ENCODE measurements around the gene RGS6. TPM values are rescaled to one million over a fixed set of nuclear protein-coding genes. Genes with fewer than 3 reads are reported as not detected.
"Not testable (repeated sequence)": the region's sequence is repeated elsewhere in the genome, so short reads cannot be mapped to it uniquely, and the experiment has no call there.

The RGS6 gene
- total RNA-seq, 1 donor from 2014 or later = 2.4 TPM

GRCh38 chr14:71923513-71923912 is 8.7 kb upstream of the RGS6 start:
- Mint-ChIP-seq H3K36me3 (ENCODE audit: low read depth) (no peaks in the 10 kb centered on the region), H3K4me3 (no peak overlapping the region), H3K4me1 (ENCODE audit: low read depth) (no peaks in the 10 kb centered on the region), H3K27ac (no peak overlapping the region), H3K27me3 (ENCODE audit: insufficient read depth) (peaks cover 16% of the 10 kb centered on the region), H3K9me3 (peaks cover 5% of the 10 kb centered on the region)
- intact Hi-C loops (cut with micrococcal nuclease) = no loop called here
- DNase-seq (ENCODE audit: low spot score) = no peak

DNA sequence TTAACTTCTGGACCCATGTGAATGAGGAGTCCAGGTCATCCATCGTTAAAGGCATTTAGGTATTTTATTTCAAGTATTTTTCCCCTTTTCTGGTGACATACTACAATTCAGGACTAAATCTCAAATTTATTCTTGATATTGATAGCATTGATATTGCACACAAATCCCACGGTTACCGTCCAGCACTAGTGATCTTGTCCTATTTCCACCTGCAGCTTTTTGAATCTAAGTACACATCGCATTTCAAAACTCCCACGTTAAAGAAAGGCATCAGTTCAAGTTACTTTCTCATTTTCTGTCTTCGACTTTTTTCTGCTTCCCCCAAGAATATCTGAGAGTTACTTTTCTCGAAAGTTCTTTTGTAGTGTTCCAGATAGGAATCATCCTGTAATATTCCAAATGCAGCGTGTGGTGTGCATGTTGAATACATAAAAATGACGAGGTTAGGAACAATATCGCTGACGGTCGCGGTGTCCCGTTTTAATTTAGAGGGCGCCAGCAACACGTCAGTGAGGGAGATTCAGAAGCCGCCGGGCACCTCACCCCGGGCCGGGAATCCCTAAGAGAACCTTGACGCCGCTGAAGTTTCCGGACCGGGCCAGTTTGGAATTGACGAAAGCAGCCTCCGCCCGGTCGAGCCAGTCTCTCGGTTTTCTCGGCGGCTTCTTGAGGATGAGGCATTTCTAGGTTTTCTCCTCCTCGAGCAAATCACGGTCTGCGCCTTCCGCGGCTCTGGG is 569 bp upstream of the RGS6 start:
- Mint-ChIP-seq H3K36me3 (ENCODE audit: low read depth) (no peaks in the 10 kb centered on the region), H3K27me3 (ENCODE audit: insufficient read depth) (peaks cover 54% of the 10 kb centered on the region), H3K27ac (no peak overlapping the region), H3K9me3 (no peaks in the 10 kb centered on the region), H3K4me3 (peak overlapping the region; percentile 3), H3K4me1 (ENCODE audit: low read depth) (peaks cover 18% of the 10 kb centered on the region)
- intact Hi-C loops (cut with micrococcal nuclease) = loop anchor here (2.0 to 5.0 kb wide), 3 partner anchors 91 to 491 kb away; no protein-coding TSS in a partner anchor
- DNase-seq (ENCODE audit: low spot score) = no peak

- Mint-ChIP-seq H3K36me3 (ENCODE audit: low read depth) (no peaks in the 10 kb centered on the region), H3K27me3 (ENCODE audit: insufficient read depth) (peaks cover 54% of the 10 kb centered on the region), H3K4me1 (ENCODE audit: low read depth) (peaks cover 18% of the 10 kb centered on the region), H3K27ac (peak overlapping the region; percentile 68), H3K4me3 (peak overlapping the region; percentile 69), H3K9me3 (no peaks in the 10 kb centered on the region)
- no peak for DNase-seq (ENCODE audit: low spot score)
- intact Hi-C loops (cut with micrococcal nuclease) = loop anchor here (1.0 to 5.0 kb wide), 4 partner anchors 34 to 489 kb away; no protein-coding TSS in a partner anchor
Observed at GRCh38 chr14:71933001-71933587, 865 bp downstream of the RGS6 start.

DNA sequence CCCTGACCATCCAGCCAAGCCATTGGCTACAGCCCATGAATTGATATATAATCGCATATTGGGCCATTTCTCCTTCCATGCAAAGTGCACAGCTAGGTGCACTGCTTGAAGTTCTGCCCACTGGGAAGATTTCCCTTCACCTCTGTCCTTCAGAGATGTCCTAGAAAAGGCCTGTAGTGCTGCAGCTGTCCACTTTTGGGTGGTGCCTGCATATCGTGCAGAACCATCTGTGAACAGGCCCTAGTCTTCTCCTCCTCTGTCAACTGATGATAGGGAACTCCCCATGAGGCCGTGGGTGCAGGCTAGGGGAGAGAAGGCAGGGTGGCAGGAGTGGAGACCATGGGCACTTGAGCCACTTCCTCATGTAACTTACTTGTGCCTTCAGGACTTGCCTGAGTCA is 6.0 kb downstream of the RGS6 start:
- intact Hi-C loops (cut with micrococcal nuclease); H3K4me3 Mint-ChIP-seq: not testable (repeated sequence)

GRCh38 chr14:71939344-71939743 is 7.1 kb downstream of the RGS6 start:
- H3K36me3 Mint-ChIP-seq (ENCODE audit: low read depth); H3K4me1 Mint-ChIP-seq (ENCODE audit: low read depth); H3K4me3 Mint-ChIP-seq; H3K27ac Mint-ChIP-seq; H3K27me3 Mint-ChIP-seq (ENCODE audit: insufficient read depth); H3K9me3 Mint-ChIP-seq; DNase-seq (ENCODE audit: low spot score); intact Hi-C loops (cut with micrococcal nuclease): not testable (repeated sequence)

More for the DNA sequence above, 6.0 kb downstream of the RGS6 start:
- H3K27me3 Mint-ChIP-seq (ENCODE audit: insufficient read depth) = peaks cover 18% of the 10 kb centered on the region
- not testable (repeated sequence) for H3K9me3 Mint-ChIP-seq; H3K36me3 Mint-ChIP-seq (ENCODE audit: low read depth); DNase-seq (ENCODE audit: low spot score); H3K27ac Mint-ChIP-seq; H3K4me1 Mint-ChIP-seq (ENCODE audit: low read depth)

DNA sequence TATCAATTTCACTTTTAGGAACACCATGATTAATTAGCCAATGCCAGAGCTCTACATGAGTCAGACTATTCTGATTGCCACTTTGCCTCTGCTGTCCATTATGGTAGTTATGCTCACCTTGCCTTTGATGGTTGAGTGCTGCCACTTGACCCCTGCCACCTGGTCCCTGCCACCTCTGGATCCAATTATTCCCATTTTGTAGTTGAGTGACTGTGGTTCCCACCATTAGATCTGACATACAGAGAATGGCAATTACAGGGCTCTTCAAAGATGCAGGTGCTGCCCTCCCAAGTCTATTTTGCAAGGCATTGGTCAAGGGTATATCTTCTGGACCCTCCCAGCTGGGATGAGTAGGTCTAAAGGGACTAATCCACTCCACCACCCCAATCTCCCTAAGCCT is 8.3 kb downstream of the RGS6 start:
- H3K36me3 Mint-ChIP-seq (ENCODE audit: low read depth); H3K27ac Mint-ChIP-seq; DNase-seq (ENCODE audit: low spot score); intact Hi-C loops (cut with micrococcal nuclease); H3K4me3 Mint-ChIP-seq; H3K4me1 Mint-ChIP-seq (ENCODE audit: low read depth); H3K27me3 Mint-ChIP-seq (ENCODE audit: insufficient read depth); H3K9me3 Mint-ChIP-seq: not testable (repeated sequence)

DNA sequence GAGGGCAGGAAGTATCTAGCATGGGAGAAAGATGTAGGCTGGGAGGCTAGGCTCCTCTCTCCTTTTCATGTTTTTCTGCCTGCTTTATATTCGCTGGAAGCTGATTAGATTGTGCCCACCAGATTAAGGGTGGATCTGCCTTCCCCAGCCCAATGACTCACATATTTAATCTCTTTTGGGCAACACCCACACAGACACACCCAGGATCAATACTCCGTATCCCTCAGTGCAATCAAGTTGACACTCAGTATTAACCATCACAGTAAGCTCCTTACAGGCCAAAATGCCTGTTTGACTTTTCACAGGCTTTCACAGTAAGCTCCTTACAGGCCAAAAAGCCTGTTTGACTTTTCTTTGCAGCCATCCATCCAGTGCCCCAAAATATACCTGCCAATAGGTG is 9.4 kb downstream of the RGS6 start:
- intact Hi-C loops (cut with micrococcal nuclease); H3K9me3 Mint-ChIP-seq; H3K4me1 Mint-ChIP-seq (ENCODE audit: low read depth); H3K27ac Mint-ChIP-seq; DNase-seq (ENCODE audit: low spot score); H3K27me3 Mint-ChIP-seq (ENCODE audit: insufficient read depth); H3K4me3 Mint-ChIP-seq; H3K36me3 Mint-ChIP-seq (ENCODE audit: low read depth): not testable (repeated sequence)

- no peaks in the 10 kb centered on the region for H3K36me3 Mint-ChIP-seq (ENCODE audit: low read depth)
- no peak overlapping the region for H3K4me3 Mint-ChIP-seq
- no peaks in the 10 kb centered on the region for H3K4me1 Mint-ChIP-seq (ENCODE audit: low read depth)
- peaks cover 4% of the 10 kb centered on the region for H3K9me3 Mint-ChIP-seq
- peaks cover 5% of the 10 kb centered on the region for H3K27me3 Mint-ChIP-seq (ENCODE audit: insufficient read depth)
- no peak for DNase-seq (ENCODE audit: low spot score)
- intact Hi-C loops (cut with micrococcal nuclease) = no loop called here
- no peak overlapping the region for H3K27ac Mint-ChIP-seq
Observed at GRCh38 chr14:71942904-71943694, 10.9 kb downstream of the RGS6 start.

DNA sequence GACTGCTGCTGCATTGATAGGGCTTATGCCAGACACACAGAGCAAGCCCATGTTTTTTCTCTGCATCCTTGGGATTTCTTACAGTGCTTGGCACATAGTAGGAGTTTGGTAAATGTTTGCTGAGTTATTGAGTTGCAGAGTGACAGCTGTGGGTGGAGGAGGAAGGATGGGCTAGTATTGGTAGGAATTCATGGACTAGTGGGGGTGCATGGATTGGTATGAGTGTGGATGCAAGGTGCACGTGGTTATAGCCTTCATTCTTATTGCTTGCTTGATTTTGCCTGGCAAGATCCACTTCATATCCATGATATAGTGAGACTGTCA is 11.4 kb downstream of the RGS6 start:
- H3K9me3 Mint-ChIP-seq = peaks cover 4% of the 10 kb centered on the region
- no peak for DNase-seq (ENCODE audit: low spot score)
- H3K4me1 Mint-ChIP-seq (ENCODE audit: low read depth) = no peaks in the 10 kb centered on the region
- no peak overlapping the region for H3K4me3 Mint-ChIP-seq
- intact Hi-C loops (cut with micrococcal nuclease) = no loop called here
- H3K36me3 Mint-ChIP-seq (ENCODE audit: low read depth) = no peaks in the 10 kb centered on the region
- H3K27me3 Mint-ChIP-seq (ENCODE audit: insufficient read depth) = peaks cover 5% of the 10 kb centered on the region
- H3K27ac Mint-ChIP-seq = no peak overlapping the region

DNA sequence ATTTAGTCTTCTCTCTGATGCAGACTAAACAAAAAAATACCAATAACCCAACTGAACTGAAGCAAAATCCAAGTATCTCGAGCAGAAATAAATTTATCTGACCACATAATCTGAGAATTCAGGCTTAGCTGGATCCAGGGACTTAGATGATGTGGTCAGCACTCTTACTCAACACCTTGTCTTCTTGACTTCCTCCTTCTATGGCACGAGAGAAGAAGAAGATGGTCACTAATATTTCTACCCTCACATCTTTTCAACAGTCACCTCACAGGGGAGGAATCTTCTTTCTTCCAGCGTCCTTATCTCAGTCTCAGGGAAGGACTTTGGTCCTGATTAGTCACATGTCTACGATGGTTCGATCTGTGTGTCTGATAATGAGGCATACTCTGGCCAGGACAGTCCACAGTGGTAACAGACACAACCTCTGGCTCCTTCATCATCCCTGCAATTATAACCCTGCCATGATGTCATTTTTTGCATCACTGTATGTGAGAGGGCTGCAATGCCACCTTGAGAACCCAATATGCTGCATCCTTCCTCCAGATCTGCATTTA is 15.8 kb downstream of the RGS6 start:
- H3K27me3 Mint-ChIP-seq (ENCODE audit: insufficient read depth) = peaks cover 7% of the 10 kb centered on the region
- intact Hi-C loops (cut with micrococcal nuclease) = no loop called here
- H3K4me3 Mint-ChIP-seq = no peak overlapping the region
- H3K9me3 Mint-ChIP-seq = no peaks in the 10 kb centered on the region
- no peak overlapping the region for H3K27ac Mint-ChIP-seq
- no peak for DNase-seq (ENCODE audit: low spot score)
- H3K4me1 Mint-ChIP-seq (ENCODE audit: low read depth) = no peaks in the 10 kb centered on the region
- no peaks in the 10 kb centered on the region for H3K36me3 Mint-ChIP-seq (ENCODE audit: low read depth)

GRCh38 chr14:71952381-71953363 is 20.4 kb downstream of the RGS6 start:
- no peaks in the 10 kb centered on the region for H3K9me3 Mint-ChIP-seq
- H3K27me3 Mint-ChIP-seq (ENCODE audit: insufficient read depth) = peaks cover 9% of the 10 kb centered on the region
- no peaks in the 10 kb centered on the region for H3K36me3 Mint-ChIP-seq (ENCODE audit: low read depth)
- peaks cover 5% of the 10 kb centered on the region for H3K4me1 Mint-ChIP-seq (ENCODE audit: low read depth)
- intact Hi-C loops (cut with micrococcal nuclease) = no loop called here
- H3K27ac Mint-ChIP-seq = no peak overlapping the region
- DNase-seq (ENCODE audit: low spot score) = no peak
- no peak overlapping the region for H3K4me3 Mint-ChIP-seq

DNA sequence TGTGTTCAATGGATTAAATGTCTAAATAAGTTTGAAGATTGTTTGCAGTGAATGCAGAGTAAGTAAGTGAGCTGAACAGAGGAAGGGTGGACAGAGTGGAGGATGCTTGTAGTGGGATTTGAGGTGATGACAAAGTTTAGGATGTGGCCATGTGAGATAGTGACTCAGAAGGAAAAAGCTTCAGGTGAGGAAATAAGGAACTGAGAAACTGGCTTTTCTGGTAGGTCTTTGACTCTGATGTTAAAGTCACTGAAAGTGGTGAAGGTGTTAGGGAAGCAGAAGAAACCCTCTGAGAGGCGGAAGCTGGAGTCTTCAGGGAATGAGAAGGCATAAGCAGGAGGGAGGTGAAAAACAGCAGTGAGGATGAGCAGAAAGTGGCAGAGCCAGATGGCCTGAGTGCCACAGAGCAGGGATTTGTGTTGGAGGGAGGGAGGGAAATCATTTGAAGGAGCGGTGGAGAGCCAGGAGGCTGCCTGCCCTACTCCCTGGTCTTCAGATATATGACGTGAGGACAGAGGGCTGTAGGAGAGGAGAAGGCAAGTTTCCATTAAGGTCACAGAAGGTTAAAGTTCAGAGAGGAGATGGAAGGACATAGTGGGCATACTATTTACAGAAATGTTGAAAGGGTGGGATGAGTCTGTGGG is 24.8 kb downstream of the RGS6 start:
- Mint-ChIP-seq H3K36me3 (ENCODE audit: low read depth) (no peaks in the 10 kb centered on the region), H3K4me3 (no peak overlapping the region), H3K27ac (no peak overlapping the region), H3K27me3 (ENCODE audit: insufficient read depth) (peaks cover 9% of the 10 kb centered on the region), H3K9me3 (no peaks in the 10 kb centered on the region), H3K4me1 (ENCODE audit: low read depth) (peaks cover 5% of the 10 kb centered on the region)
- DNase-seq (ENCODE audit: low spot score) = no peak
- intact Hi-C loops (cut with micrococcal nuclease) = no loop called here

All from activated T-helper 1 cell treated with anti-CD3 and anti-CD28 coated beads, Interleukin-12 subunit alpha, Interleukin-12 subunit beta, Interleukin-2, Interleukin-4 antibody, amounts not matched to agents 30 ng/mL and 10 ng/mL and 1 ng/mL, durations not matched to agents 14 hours and 24 hours and 36 hours (primary cell).